Activated CD4-positive, CD25-positive, alpha-beta regulatory T cell treated with anti-CD3 and anti-CD28 coated beads, Interleukin-2, amount 50 U/mL, for 24 hours (primary cell): Measurements from ENCODE around the gene STAG1.
"Not testable (repeated sequence)": the region's sequence is repeated elsewhere in the genome, so short reads cannot be mapped to it uniquely, and the experiment has no call there.

Source experiments
- ATAC-seq, 2 donors: fragments of 150-1000 bp; cut with Tn5 transposase; one replicate each; pipeline ENCODE4 v1.10.0; 2021; ENCODE audit warnings: mild to moderate bottlenecking in 1 of 2, moderate library complexity in 1 of 2

STAG1 gene

DNA sequence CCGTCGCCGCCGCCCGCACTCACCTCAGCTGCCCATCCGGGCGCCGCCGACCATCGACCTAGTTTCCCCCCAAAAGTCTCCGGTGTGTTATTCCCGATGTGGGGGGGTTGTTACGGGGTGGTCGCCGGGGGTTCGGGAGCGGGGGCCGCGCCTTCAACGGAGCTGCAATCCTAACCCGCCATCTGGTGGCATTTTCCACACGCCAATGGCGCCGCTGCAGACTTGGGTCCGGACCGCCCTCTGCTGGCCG is at the start of gene STAG1:
Gene STAG1, minus strand, starts transcription at position 207 of the 250 bp plus-strand sequence. CDS start 121,480 bp downstream, outside the sequence.
- ATAC-seq = no peak

DNA sequence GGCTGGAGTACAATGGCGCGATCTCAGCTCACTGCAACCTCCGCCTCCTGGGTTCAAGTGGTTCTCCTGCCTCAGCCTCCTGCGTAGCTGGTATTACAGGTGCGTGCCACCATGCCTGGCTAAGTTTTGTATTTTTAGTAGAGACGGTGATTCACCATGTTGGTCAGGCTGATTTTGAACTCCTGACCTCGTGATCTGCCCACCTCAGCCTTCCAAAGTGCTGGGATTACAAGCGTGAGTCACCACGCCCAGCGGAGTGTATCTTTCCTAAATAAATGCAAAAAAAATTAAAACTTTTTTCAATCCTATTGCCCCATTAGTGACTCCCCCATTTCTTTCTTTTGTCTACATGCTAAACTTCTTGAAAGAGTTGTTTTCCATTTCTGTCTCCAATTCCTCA is 49.0 kb upstream of the STAG1 start:
- ATAC-seq = not testable (repeated sequence)

DNA sequence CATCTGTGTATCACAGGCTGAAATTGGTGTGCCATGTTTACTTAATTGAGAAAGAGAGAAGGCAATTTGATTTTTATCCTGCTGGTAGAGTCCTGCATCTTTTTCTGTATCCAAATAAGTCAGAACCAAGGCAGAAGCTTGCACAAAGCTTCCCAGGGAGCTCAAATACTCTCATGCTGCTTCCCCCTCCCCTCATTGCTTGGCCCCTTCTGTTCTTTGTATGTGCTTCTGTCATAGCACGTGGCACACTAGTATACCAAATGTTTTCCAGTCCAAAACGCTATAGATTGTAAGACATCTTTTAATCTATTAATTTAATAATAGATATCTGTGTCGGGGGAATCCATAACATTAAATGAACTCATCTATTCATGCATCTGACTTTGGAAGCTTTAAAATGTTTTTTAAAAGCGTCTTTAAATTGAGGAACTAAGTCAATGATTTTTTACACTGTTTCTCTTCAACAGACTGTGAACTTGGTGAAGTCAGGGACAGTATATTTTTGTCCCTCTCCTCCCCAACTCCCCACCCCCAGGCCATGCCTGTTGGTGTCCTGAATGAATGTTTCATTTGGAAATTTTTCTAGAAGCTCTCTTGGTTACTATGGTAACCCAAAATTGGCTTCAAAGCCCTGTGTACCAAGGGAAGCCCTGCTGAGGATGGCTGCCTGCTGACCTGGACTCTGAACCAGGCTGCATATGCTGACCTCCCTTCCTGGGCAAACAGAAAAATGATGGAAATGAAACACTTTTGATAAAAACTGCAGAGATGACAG is 40.6 kb upstream of the STAG1 start:
- no peak for ATAC-seq

DNA sequence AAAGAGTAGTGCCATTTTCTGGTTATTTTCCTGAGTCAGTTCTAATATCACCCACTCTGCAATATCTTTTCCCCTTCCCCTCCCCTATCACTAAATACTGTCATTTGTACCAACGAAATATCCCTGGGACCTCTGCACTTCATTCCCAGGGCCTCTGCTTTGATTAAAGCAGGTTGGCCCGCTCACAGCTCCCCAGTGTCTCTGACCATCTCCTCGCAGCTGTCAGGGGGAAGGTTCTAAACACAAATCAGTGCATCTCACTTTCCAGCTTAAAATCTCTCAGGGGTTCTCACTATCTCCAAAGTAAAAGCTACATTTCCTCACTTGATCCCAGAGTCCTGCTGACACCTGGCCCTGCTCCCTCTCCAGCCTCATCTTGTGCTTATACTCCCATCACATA is 38.6 kb upstream of the STAG1 start:
- ATAC-seq = no peak

DNA sequence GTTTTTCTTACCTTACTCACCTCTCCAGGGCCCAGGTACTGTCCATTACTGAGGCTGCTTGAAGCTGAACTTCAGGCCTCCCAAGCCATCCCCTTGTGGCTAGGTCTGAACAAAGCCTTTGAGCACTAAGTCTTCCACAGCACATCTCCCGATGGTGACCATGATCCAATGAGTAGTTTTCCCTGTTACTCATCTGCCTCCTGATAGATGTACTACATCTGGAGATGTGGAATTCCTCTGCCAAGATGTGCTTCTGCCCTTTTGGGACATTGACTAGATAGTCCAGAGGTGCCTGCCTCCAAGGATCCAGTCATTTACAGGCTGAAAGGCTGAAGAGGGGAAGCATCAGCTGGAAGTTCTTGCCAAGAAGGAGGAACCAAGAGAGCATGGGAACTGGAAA is 37.8 kb upstream of the STAG1 start:
- ATAC-seq = no peak

DNA sequence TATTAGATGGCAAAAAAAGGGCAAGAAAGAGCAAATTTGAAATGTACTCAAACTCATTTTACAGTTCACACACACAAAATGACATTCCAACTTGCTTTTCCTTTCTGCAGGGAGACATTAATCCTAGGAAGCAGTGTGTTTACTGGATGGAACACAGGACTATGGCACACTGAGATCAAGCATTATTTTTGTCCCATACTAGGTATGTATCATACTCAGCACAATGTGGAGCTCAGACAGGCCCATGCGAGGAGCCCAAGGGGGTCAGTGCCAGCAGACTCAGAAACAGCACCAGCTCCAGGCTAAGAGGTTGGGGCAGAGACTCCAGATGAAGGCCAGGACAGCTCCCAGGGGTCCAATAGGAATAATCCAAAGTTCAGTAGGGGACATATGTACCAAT is 36.0 kb upstream of the STAG1 start:
- ATAC-seq = no peak

DNA sequence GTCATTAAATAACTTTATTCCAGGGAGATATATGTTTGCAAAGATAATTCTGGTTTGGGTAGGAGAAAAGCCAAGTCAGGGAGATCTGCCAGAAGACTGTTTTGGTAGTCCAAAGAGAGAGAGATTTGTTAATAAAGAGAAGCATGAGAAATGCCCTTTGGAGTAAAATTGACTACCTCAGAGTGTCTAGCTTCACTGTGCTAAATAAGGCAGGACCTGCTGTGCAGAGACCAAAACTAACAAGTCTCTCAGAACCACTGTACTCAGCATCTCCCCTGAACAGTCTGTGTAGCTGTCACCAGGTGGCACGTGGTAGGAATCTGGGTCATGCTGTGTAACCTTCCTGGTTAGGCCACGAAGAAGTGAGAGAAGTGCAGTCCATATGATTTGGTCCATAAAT is 35.2 kb upstream of the STAG1 start:
- ATAC-seq = peak; percentile 71 to 74

DNA sequence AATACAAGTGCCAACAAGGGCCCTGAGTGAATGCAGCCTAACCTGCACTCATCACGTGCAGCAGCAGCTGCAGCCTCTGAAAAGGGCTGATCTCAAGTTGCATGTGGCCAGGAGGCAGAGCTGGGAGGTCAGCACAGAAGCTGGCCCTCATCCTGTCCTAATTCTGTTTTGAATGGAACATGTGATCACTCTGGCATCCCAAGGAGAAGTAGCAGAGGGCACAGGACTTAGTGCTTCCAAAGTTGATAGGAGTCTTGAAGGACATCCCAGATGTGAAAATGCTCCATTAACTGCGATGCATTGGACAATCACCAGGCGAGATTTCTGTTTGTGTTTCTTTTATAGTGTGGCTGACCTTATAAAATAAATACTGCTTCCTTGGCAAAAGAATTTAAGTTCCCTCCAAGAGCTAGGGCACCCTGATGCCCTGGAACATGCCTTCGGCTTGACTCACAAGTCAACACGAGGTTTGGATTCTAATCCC is 31.6 kb upstream of the STAG1 start:
- no peak for ATAC-seq

DNA sequence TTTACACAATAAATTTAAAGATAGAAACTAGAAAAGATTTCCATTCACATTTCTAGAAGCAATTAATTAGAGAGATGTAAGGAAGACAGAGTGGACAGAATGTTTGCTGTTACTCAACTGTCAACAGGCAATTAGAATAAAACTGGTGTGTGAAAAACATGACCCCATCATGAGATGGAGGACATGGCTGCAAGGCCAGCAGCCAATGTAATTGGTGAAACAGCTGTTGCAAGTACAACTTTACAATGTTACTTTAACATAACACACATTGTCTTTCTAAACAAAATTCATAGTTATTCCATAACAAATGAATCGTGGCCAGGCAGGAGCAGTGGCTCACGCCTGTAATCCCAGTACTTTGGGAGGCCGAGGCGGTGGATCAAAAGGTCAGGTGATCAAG is 28.6 kb upstream of the STAG1 start:
- ATAC-seq = no peak

DNA sequence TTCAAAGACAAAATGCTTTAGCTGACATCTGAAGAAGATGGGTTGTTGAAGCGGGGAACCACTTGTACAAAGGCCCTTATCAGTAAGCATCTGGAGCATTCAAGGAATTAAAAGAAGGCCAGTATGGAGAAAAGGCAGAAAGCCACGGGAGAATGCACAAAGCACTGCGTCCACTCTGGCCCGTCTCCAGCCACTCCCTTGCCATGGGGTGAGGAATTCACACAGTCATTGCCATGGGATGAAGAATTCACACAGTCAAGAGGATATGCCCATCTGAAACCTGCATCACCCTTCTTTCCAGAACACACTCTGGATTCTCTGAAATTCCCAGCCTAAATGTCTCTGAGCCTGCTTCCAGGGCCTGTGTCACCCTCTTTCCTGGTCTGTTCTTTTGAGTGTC is 26.7 kb upstream of the STAG1 start:
- no peak for ATAC-seq

DNA sequence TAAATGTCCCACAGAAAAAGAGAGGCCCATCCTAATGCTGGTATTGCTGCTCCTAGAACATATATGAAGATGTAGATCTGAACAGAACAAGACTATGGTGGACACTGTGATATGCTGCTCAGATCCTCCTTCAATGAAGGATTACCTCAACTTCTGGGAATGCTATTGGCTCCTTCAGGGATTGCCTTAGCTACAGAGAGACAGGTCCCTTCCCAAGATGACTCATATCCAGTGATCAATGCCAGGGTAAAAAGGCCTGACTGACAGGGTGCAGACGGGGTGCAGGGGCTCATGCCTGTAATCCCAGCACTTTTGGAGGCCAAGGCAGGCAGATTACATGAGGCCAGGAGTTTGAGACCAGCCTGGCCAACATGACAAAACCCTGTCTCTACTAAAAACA is 20.5 kb upstream of the STAG1 start:
- ATAC-seq = no peak

DNA sequence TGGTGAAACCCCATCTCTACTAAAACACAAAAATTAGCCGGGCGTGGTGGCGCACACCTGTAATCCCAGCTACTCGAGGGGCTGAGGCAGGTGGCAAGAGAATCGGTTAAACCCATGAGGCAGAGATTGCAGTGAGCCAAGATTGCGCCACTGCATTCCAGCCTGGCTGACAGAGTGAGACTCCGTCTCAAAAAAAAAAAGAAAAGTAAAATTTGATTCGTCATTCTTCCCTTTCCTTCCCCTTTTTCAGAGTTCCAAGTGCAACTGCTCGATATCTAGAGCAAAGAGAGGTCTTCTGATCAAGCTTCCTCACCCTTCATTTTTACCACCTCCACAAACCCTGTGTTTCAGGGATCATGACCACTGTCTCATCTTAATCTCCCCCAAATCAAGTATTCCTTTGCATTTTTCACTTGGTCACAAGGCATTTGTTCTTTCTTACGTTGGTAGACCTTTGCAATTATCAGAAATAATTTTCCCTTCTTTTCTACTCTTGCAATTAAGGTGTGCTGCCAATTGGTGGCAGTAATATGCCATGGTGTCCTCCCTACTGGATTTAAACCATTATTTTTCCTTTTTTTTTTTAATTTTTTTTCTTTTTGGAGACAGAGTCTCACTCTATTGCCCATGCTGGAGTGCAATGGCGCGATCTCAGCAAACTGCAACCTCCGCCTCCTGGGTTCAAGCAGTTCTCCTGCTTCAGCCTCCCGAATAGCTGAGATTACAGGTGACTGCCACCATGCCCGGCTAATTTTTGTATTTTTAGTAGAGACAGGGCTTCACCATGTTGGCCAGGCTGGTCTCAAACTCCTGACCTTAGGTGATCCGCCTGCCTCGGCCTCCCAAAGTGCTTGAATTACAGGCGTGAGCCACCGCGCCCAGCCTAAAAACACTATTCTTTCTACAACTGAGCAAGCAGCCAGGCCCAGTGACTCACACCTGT is 6.3 kb upstream of the STAG1 start:
- ATAC-seq = not testable (repeated sequence)

DNA sequence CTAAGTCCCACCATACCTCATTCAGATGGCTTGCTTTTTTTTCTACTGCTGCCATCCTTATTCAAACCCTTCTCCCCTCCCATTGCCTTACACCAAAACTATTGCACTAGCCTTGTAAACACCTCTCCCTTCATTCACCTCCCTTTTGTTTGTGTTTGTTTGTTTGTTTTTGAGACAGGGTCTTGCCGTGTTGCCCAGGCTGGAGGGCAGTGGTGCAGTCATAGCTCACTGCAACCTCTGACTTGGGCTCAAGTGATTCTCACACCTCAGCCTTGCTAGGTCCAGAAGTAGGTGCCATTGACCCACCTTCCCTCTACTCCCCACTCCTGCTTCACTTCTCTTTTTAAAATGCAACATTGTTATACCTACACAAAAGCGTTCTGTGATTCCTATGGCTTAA is 3.0 kb upstream of the STAG1 start:
- ATAC-seq = no peak

DNA sequence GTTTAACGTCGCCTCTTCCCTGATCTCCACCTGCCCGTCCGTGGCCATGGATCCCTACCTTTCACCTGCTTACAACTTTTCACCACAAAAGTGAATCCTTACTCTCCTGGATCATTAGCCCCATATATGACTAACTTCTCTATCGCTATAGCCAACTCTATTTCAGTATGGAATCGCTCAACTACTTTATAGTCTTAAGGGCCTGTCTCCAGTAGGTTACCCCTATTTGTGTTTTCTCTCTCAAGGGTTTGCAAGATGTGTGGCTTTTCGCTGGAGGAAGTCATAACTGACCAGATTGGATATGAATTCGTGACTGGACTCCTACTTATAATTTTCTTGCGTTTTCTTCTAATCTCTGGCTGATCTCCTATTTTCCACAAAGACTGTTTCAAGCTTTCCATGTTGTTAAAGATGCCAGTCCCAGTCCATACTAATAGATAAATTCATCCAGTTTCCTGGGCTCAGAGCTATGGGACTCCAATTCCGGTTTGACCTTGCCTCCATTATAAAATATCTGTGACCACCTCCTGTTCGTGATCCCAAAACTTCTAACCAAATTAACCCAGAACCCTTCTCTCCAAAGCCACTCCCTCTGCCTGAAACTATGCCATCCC is 1.3 kb upstream of the STAG1 start:
- no peak for ATAC-seq

DNA sequence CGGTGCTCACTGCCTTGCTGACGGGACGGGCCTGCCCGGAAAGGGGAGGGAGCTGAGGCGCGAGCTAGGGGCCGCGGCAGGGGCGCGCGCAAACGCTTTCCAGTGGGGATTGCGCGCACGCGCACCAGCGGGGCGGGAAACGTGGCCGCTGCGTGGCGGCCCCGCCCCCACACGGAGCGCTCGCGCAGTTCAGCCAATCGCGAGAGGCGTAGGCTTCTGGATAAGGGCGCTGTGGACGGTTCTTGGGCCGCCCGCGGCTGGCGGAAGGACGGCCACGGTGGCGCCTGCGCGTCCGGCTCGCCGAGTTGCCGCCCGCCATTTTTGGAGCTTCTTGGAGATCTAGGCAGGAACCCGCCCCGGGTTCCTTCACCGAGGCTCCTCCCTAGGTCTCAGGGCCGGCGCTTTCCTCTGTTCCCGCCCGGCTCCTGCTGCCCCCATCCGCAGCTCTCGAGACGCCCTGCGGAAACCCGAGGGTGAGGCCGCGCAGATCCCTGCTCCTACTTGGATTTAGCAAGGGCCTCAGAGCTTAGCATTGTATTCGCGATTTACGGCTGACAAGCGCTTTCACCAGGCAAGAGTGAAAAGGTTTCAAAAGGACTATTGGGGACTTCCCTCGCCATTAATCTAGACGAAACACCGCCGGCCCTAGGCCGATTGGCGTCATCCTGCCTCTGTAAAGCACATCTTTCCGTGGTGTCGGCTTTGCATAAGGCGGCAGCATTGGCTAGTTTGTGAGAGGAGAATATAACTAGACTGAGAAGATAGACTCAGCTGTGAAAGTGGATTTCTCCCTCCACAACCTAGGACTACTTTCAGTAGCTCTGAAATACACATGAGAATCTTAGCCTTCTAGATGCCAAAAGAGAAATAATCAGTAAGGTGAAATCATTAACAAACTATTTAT is 496 bp upstream of the STAG1 start:
- peak; percentile 90 for ATAC-seq

DNA sequence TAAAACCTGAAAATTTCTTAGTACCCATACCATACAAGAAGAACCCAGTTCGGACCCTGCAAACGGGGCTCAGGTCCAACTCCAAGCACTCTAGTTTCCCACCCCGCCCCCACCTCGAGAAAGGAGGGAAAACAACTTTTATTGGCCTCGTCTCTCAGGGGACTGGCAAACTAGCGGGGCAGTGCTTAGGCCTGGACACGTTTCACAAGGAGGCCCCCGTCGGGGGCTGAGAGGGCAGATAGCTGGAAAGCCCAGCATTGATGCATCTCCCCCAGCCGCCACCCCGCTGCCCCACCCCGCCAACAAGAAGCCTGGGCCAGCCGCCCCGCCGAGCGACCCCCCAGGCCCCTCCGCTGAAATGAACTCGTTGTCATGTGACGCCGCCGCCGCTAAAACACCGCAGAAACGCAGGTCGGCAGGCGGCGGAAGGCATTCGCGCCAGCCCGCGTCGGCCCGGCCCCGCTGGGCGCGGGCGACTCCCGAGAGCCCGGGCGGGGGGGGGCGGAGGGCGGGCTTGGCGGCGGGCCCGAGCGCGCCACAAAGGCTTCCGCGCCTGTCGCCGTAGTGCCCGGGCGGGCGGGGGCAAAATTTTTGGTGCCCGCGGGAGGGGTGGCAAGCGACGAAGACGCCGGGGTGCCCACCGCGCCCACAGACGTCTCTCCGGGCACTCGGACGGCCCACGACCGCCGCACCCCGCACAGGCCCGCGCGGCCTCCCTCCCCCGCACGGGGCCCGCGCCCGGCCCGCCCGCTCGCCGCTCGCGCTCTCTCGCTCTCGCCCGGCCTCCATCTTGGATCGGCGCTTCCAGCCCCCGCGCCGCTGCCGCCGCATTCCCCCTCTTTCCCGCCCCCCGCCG is 634 bp downstream of the STAG1 start:
- ATAC-seq = peak; percentile 11 to 19

DNA sequence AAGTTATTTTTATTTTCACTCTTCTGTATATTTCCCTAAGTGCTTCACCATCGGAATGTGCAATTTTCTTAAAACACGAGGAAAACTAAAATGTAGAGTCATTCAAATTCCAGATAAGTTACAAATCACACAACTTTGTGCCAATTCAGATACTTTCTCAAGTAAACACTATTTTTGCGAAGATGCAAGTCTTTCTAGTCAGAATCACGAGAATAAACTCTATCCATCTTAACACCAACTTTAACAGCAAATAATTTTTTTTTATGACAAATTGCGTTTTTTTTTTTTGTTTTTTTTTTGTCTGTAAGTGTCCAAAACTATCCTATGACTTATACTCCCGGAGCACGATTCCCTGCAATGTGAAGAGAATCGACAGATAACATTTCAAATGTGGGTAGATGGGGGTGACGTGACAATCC is 1.3 kb downstream of the STAG1 start:
- ATAC-seq = no peak

DNA sequence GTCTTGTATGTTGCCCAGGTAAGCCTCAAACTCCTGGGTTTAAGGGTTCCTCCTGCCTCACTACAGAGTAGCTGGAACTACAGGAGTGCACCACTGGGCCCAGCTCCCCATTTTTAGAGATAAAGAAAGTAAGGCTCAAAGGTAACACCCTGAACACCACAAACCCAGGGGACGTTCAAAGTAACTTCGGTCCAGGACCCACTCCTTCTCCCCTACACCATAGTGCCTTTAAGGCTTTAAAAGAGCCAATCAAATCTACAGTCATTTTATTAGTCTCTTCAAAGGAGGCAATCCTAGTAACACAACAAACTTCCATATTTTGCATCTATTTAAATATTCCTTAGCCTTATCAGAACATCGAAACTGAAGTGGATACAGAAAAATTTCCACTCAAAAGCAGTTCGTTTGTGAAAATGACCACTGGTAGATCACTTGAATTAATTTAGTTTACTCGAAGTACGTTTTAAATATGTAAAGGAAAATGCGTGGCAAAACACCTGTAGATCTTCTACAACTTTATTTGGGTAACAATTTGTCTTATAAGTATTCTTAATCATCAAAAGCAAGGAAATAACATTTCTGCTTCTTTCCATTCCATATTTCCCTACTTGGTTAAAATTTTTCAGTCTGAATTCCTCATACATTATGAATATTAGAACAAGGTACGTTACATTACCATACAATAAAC is 1.8 kb downstream of the STAG1 start:
- no peak for ATAC-seq

DNA sequence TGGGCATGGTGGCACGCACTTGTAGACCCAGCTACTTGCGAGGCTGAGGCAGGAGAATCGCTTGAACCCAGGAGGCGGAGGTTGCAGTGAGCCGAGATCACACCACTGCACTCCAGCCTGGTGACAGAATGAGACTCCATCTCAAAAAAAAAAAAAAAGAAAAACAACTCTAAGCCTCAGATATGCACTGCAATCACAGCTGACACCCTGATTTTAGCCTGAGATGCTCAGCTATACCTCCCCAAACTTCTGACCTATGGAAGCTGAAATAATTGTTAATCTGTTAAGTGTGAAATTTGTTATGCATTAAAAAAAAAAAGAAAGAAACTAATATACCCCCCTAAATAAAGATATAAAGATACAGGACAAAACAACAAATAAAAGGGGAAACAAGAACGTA is 2.6 kb downstream of the STAG1 start:
- ATAC-seq = not testable (repeated sequence)

DNA sequence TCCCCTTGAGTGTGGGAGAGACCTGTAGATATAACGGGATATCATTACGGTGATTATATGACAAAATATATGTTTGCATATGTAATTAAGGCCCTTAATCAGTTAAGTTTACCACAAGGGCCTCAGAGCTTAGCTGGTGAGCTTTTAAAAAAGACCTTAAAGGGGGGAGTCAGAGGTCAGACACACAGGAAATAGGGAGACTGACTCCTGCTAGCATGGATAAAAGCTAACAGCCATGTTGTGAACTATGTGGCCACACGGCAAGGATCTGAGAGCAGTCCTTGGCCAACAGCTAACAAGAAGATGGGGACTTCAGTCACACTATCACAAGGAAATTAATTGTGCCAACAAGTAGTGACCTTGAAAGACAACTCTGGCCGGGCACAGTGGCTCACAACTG is 3.1 kb downstream of the STAG1 start:
- no peak for ATAC-seq

DNA sequence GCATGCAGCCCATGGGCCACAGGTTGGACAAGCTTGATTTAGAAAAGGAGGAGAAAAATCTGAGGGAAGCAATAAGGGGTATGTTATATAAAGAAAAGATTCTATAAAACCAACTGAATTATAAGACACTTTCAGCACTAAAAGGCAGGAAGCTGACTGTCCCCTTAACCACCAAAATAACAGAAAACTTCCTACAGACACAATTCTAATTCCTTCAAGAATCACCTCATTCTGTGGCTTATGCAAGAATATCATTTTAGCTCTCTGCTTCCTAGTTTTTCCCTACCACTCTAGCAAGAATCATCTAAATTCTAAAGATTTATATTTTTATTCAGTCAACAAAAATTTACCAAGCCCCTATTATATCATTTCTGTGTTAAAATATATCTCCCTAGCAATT is 6.3 kb downstream of the STAG1 start:
- no peak for ATAC-seq
